Measurements from ENCODE around the gene AGPS. TPM values are rescaled to one million over a fixed set of nuclear protein-coding genes. Genes with fewer than 3 reads are reported as not detected.

Gene AGPS
- total RNA-seq, 4 donors from 2014 or later: 32.4 to 56.8 (median 38.5) TPM

DNA sequence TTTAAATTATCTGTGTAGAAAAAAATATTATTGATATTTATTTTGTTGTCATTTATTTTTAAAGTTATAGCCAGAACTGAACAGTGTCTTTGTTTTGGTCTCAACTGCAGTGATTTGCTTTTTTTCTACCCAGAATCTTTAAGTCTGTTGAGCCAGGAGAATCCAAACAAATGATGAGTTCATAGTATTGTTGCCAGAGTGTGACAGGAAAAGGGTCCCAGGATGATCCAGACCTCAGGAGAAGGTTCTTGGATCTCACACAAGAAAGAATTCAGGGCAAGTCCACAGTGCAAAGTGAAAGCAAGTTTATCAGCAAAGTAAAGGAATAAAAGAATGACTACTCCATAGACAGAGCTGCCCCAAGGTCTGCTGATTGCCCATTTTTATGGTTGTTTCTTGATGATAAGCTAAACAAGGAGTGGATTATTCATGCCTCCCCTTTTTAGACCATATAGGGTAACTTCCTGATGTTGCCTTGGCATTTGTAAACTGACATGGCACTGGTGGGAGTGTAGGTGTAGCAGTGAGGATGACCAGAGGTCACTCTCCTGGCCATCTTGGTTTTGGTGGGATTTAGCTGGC is 127.1 kb downstream of the AGPS start:
- TF ChIP-seq CTCF (IDR thresholded peaks at IDR 0.05; ENCODE audit: low read depth): no peak

DNA sequence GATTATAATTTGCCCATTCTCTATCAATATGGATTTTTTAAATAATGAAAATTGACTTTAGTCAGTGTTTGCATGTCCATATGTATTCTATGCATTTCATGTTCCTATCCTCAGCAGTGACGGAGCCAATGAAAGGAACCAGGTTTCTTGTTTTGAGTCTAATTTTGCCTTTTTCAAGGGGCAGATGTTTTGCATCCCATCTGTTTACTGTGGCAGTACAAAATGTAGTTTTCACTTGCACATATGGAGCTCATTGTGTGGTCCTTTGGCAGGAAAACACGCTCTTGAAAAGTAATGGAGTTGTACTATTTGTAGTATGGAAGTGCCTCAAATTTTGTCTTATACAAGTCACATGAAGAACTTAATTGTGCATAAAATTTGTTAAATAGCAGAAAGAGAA is 127.8 kb downstream of the AGPS start:
- no peak for TF ChIP-seq CTCF (IDR thresholded peaks at IDR 0.05; ENCODE audit: low read depth)

GRCh38 chr2:177523781-177524180 is 131.2 kb downstream of the AGPS start:
- no peak for TF ChIP-seq CTCF (IDR thresholded peaks at IDR 0.05; ENCODE audit: low read depth)

GRCh38 chr2:177525351-177525924 is 132.9 kb downstream of the AGPS start:
- TF ChIP-seq CTCF (IDR thresholded peaks at IDR 0.05; ENCODE audit: low read depth): no peak

- no peak for TF ChIP-seq CTCF (IDR thresholded peaks at IDR 0.05; ENCODE audit: low read depth)
Measured at GRCh38 chr2:177528351-177528933, 135.9 kb downstream of the AGPS start.

DNA sequence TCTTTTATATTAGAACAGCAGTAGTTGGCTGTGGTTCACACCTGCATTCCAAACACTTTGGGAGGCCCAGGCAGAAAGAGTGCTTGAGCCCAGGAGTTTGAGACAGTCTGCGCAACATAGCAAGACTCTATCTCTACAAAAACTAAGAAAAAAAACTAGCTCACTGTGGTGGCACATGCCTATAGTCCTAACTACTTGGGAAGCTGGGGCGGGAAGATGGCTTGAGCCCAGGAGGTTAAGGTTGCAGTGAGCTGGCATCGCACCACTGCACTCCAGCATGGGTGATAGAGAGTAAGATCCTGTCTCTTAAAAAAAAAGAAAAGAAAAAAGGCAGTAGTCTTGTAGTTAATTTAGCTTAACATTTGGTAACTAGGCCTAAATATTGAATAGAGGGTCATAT is 136.6 kb downstream of the AGPS start:
- no peak for TF ChIP-seq CTCF (IDR thresholded peaks at IDR 0.05; ENCODE audit: low read depth)

DNA sequence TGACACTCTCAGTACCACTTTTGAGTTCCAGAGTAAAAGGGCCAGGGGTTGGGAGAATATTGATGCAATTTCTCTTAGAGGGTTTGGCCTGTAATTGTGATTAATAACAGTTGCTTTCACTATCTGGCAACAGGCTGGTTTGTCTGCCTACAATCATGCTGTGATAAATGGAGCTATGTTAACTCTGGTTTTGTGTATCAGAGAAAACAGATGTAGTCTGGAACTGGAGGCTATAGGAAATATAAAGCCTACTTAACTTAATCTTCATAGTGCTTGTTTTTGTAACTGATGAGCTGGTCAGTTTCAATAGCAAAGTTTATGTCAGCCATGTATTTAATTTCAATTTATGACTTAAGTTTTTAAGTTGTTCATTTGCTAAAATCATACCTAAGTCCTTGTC is 138.0 kb downstream of the AGPS start:
- no peak for TF ChIP-seq CTCF (IDR thresholded peaks at IDR 0.05; ENCODE audit: low read depth)

Data from subcutaneous adipose tissue (tissue), 4 donors.